Activated B cell treated with CpG ODN at 0.5 μM for 24 hours (primary cell): Measurements from ENCODE around the gene AGTRAP. TPM values are rescaled to one million over a fixed set of nuclear protein-coding genes. Genes with fewer than 3 reads are reported as not detected.

Experiments used
- ATAC-seq: fragments of 200-7000 bp; cut with Tn5 transposase; one replicate; pipeline ENCODE4 v1.10.0; 2021; ENCODE audit warnings: low read depth, mild to moderate bottlenecking, moderate library complexity
- CTCF ChIA-PET: fragments of 350-600 bp; sonication (Branson Sonifier 250); formaldehyde crosslinking; loops from one replicate; lab custom pipeline; 2021; ENCODE audit warnings: antibody characterized with exemption; lab: Charles Lee
- POLR2A ChIA-PET: fragments of 350-600 bp; sonication (Branson Sonifier 250); formaldehyde crosslinking; loops from one replicate; lab custom pipeline; 2021; ENCODE audit warnings: antibody characterized with exemption; lab: Charles Lee
- DNase-seq: peaks from one replicate; pipeline ENCODE4 v3.0.0; 2022
- H3K27ac Mint-ChIP-seq: one replicate; pipeline ENCODE4 v1.8.0; 2020; ENCODE audit warnings: mixed read lengths
- H3K27me3 Mint-ChIP-seq: one replicate; pipeline ENCODE4 v1.8.0; 2021; ENCODE audit warnings: mixed read lengths
- H3K36me3 Mint-ChIP-seq: one replicate; pipeline ENCODE4 v1.8.0; 2021; ENCODE audit warnings: low read depth, mixed read lengths
- H3K4me1 Mint-ChIP-seq: one replicate; pipeline ENCODE4 v1.8.0; 2021; ENCODE audit warnings: mixed read lengths
- H3K4me3 Mint-ChIP-seq: one replicate; pipeline ENCODE4 v1.8.0; 2020; ENCODE audit warnings: mild to moderate bottlenecking, mixed read lengths
- H3K9me3 Mint-ChIP-seq: one replicate; pipeline ENCODE4 v1.8.0; 2020; ENCODE audit warnings: mixed read lengths
- intact Hi-C: fragments of 100-400 bp; cut with micrococcal nuclease; formaldehyde crosslinking; loops from one replicate; pipeline ENCODE4 v1.15.1; 2024
- total RNA-seq: library from RNA; stranded (reverse); gene quantifications from 2 replicates; pipeline ENCODE4 v1.2.3, GENCODE V29; 2022
- TF ChIP-seq, protein P1 (sequence below): fragments of 200-600 bp; IDR thresholded peaks from one replicate; pipeline ENCODE4 v1.8.0; 2022; ENCODE audit warnings: antibody characterized with exemption, mild to moderate bottlenecking

AGTRAP gene
- total RNA-seq, 1 donor from 2014 or later = 13.9 TPM

GRCh38 chr1:11741919-11742558 is 6.1 kb downstream of the AGTRAP start:
- DNase-seq = no peak
- TF ChIP-seq, protein P1, sequence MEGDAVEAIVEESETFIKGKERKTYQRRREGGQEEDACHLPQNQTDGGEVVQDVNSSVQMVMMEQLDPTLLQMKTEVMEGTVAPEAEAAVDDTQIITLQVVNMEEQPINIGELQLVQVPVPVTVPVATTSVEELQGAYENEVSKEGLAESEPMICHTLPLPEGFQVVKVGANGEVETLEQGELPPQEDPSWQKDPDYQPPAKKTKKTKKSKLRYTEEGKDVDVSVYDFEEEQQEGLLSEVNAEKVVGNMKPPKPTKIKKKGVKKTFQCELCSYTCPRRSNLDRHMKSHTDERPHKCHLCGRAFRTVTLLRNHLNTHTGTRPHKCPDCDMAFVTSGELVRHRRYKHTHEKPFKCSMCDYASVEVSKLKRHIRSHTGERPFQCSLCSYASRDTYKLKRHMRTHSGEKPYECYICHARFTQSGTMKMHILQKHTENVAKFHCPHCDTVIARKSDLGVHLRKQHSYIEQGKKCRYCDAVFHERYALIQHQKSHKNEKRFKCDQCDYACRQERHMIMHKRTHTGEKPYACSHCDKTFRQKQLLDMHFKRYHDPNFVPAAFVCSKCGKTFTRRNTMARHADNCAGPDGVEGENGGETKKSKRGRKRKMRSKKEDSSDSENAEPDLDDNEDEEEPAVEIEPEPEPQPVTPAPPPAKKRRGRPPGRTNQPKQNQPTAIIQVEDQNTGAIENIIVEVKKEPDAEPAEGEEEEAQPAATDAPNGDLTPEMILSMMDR = no peak
- H3K4me3 Mint-ChIP-seq = no peak overlapping the region
- no peaks in the 10 kb centered on the region for H3K27me3 Mint-ChIP-seq
- intact Hi-C loops = no loop called here
- POLR2A ChIA-PET = interaction anchor here (1.2 kb wide), 1 partner anchor 22 kb away, joined by 3 read pairs; no protein-coding TSS in a partner anchor
- no peak for ATAC-seq
- peaks cover 12% of the 10 kb centered on the region for H3K36me3 Mint-ChIP-seq
- CTCF ChIA-PET = interaction anchor here (0.7 kb wide), 1 partner anchor 82 kb away, joined by 3 read pairs; no protein-coding TSS in a partner anchor
- H3K9me3 Mint-ChIP-seq = no peaks in the 10 kb centered on the region
- peaks cover 28% of the 10 kb centered on the region for H3K4me1 Mint-ChIP-seq
- no peak overlapping the region for H3K27ac Mint-ChIP-seq

DNA sequence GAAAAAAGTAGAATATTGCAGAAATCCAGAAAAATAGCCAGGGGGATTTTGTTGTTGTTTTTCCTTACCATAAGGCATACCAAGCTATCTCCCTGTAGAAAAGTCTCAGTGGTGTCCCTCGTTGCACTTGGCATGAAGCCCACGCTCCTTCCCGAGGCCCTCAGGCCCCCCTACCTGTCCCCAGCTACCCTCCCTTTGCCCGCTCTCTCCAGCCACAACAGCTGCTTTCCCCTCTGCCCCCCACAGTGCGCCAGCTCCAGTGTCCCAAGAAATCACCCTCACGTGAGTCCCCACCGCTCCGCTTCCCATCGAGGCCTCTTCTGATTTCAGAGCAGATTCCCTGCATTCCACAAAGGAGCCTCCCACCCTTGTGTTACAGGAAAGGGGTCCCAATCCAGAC is 8.4 kb downstream of the AGTRAP start:
- Mint-ChIP-seq H3K27me3 (no peaks in the 10 kb centered on the region), H3K36me3 (peaks cover 14% of the 10 kb centered on the region), H3K27ac (no peak overlapping the region), H3K4me1 (peaks cover 24% of the 10 kb centered on the region), H3K9me3 (no peaks in the 10 kb centered on the region), H3K4me3 (no peak overlapping the region)
- intact Hi-C loops = no loop called here
- ChIA-PET CTCF (interaction anchor here (1.2 kb wide), 1 partner anchor 24 kb away, joined by 4 read pairs; no protein-coding TSS in a partner anchor), POLR2A (no interaction called here)
- TF ChIP-seq, protein P1 = no peak
- no peak for DNase-seq
- ATAC-seq = no peak

DNA sequence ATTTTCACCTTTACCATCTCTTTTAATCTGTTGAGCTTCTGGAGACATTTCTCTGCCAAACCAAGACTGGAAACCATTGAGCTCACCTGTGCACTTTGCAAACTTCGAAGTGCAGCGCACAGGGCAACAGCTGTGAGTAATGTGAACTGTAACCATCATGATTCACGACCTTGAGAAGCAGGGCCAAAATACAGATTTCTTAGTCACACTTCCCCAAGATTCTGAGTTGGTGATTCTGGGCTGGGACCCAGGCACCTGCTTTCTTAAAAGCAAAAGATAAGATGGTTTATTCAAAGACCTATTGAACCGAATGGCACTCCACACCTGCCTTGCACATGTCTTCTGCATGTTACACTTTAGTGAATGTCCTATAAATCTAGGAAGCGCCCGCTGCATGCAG is 10.2 kb downstream of the AGTRAP start:
- intact Hi-C loops = no loop called here
- no peaks in the 10 kb centered on the region for H3K9me3 Mint-ChIP-seq
- H3K27me3 Mint-ChIP-seq = no peaks in the 10 kb centered on the region
- no peak overlapping the region for H3K27ac Mint-ChIP-seq
- ChIA-PET CTCF (no interaction called here), POLR2A (no interaction called here)
- H3K36me3 Mint-ChIP-seq = peaks cover 20% of the 10 kb centered on the region
- no peak for ATAC-seq
- H3K4me1 Mint-ChIP-seq = peaks cover 16% of the 10 kb centered on the region
- no peak for DNase-seq
- no peak overlapping the region for H3K4me3 Mint-ChIP-seq
- TF ChIP-seq, protein P1 = no peak

DNA sequence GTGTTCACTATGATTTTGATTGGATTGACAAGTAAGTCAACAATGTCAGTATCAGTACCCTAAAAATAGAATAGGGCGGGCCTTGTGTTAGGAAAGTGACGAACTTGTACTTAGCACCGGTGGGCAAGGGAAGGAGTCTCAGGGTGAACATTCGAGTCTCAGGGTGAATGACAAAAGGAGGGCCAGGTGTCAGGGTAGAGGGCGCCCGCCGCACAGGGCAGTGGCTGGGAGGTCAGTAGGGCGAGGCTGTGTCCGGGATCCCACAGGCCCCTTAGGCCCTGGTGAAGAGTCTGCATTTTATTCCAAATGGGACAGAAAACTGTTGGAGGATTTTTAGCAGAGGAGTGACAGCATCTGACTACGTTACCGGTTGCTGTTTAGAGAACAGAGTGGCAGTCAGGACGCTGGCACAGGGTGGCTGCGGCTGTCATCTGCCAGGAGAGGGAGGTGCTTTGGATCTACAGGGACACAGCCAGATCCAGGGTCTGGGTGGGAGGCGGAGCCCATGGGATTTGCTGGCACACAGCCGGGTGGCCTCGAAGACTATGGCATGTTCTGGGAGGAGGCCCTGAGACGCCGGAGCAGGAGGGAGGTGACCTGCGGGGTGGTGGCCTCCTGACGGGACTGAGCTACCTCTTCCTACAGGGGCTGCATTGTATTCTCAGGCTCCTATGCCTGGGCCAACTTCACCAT is 11.0 kb downstream of the AGTRAP start:
- Mint-ChIP-seq H3K9me3 (no peaks in the 10 kb centered on the region), H3K36me3 (peaks cover 20% of the 10 kb centered on the region), H3K27me3 (no peaks in the 10 kb centered on the region), H3K4me3 (no peak overlapping the region), H3K27ac (no peak overlapping the region), H3K4me1 (peaks cover 10% of the 10 kb centered on the region)
- intact Hi-C loops = no loop called here
- no peak for DNase-seq
- ChIA-PET POLR2A (no interaction called here), CTCF (no interaction called here)
- ATAC-seq = no peak
- TF ChIP-seq, protein P1 = no peak
